ENCODE data around the gene TNFRSF25. TPM values are rescaled to one million over a fixed set of nuclear protein-coding genes. Genes with fewer than 3 reads are reported as not detected.

The TNFRSF25 gene
- total and polyA plus RNA-seq, 11 donors, result 4.7 to 17.5 (median 9.3) TPM

- no peak for ATAC-seq
- H3K27me3 ChIP-seq, result peaks cover 0 to 31% (median 4%) of the 10 kb centered on the region in 9 donors
These were observed 22.8 kb upstream of the TNFRSF25 start for GRCh38 chr1:6488602-6489382.

GRCh38 chr1:6487804-6488484 is 22.0 kb upstream of the TNFRSF25 start:
- H3K4me1 ChIP-seq, result peaks cover 2 to 67% (median 47%) of the 10 kb centered on the region in 12 donors
- ATAC-seq (no peak), DNase-seq (no peak)
- intact Hi-C loops (cut with DNase I), result loop anchor here (2.0 to 10.0 kb wide), 9 partner anchors 34 to 159 kb away; partner anchors contain the start of genes NOL9 (in 4 of the 10) and TAS1R1 (in 3 of the 10)
- no peak overlapping the region for H3K4me3 ChIP-seq
- no peaks in the 10 kb centered on the region for H3K9me3 ChIP-seq
- H3K36me3 ChIP-seq, result no peaks in the 10 kb centered on the region
- H3K27ac ChIP-seq, result no peak overlapping the region
- TF ChIP-seq POLR2A (IDR thresholded peaks at IDR 0.05) (no peak), CTCF (IDR thresholded peaks at IDR 0.05) (no peak)
- peaks cover 0 to 34% (median 4%) of the 10 kb centered on the region in 9 donors for H3K27me3 ChIP-seq
- 79 to 86% (median 81%) methylated on average over 13 to 14 of the region's 14 CpGs for WGBS, 4 donors

More at GRCh38 chr1:6488602-6489382, 22.8 kb upstream of the TNFRSF25 start:
- DNase-seq, result peak in 1 of 5 donors; percentile 43
- peak overlapping the region in 1 of 12 donors; percentile 64 for H3K27ac ChIP-seq
- no peak overlapping the region for H3K4me3 ChIP-seq
- TF ChIP-seq CTCF (IDR thresholded peaks at IDR 0.05) (no peak), POLR2A (IDR thresholded peaks at IDR 0.05) (no peak)
- intact Hi-C loops (cut with DNase I), result loop anchor here in 9 of 10 donors (5.0 to 10.0 kb wide), 6 partner anchors 34 to 159 kb away; partner anchors contain the start of genes NOL9 (in 2 of the 9) and TAS1R1 (in 1 of the 9)
- WGBS, 4 donors, result 63 to 81% (median 75%) methylated on average over 9 to 13 of the region's 13 CpGs
- no peaks in the 10 kb centered on the region for H3K9me3 ChIP-seq
- no peaks in the 10 kb centered on the region for H3K36me3 ChIP-seq
- peaks cover 3 to 74% (median 50%) of the 10 kb centered on the region in 12 donors for H3K4me1 ChIP-seq

- Histone ChIP-seq H3K4me1 (peaks cover 2 to 54% (median 37%) of the 10 kb centered on the region in 12 donors), H3K9me3 (no peaks in the 10 kb centered on the region), H3K27ac (peak overlapping the region in 7 of 12 donors; percentile 61 to 93 (median 87)), H3K36me3 (no peaks in the 10 kb centered on the region), H3K27me3 (peaks cover 0 to 34% (median 4%) of the 10 kb centered on the region in 9 donors), H3K4me3 (peak overlapping the region in 9 of 12 donors; percentile 59 to 71 (median 66))
- peak; percentile 47 to 76 (median 68) for ATAC-seq
- DNase-seq, result peak; percentile 85 to 92 (median 86)
- WGBS, 4 donors, result 4 to 8% (median 5%) methylated on average over 14 to 15 of the region's 15 CpGs
- intact Hi-C loops (cut with DNase I), result loop anchor here (1.0 to 10.0 kb wide), 10 partner anchors 36 to 161 kb away; partner anchors contain the start of genes NOL9 (in 4 of the 10) and TAS1R1 (in 3 of the 10)
- TF ChIP-seq POLR2A (IDR thresholded peaks at IDR 0.05) (peak in 1 of 2 donors; percentile 11), CTCF (IDR thresholded peaks at IDR 0.05) (peak; percentile 84 to 92 (median 90))
These were observed 20.5 kb upstream of the TNFRSF25 start for GRCh38 chr1:6486433-6487011.

Measured in heart left ventricle (tissue), 16 donors.